Retinal pigment epithelial cell (primary cell): ENCODE data around the gene HBA2.
"Not testable (repeated sequence)": the region's sequence is repeated elsewhere in the genome, so short reads cannot be mapped to it uniquely, and the experiment has no call there.

ENCODE experiments used
- DNase-seq: peaks from one replicate; pipeline ENCODE4 v3.0.0-alpha.2; 2010; ENCODE audit warnings: low read depth
- H3K4me3 ChIP-seq: 2 replicates; pipeline ENCODE4 v1.5.1; 2011; ENCODE audit warnings: mild to moderate bottlenecking, low read length, control low read depth, moderate library complexity
- CTCF ChIP-seq: conservative IDR thresholded peaks from 2 replicates; pipeline ENCODE4 v1.5.1; 2011; ENCODE audit warnings: low read depth, low read length, control low read depth, inconsistent platforms

HBA2 gene

GRCh38 chr16:167122-167690 is 5.5 kb upstream of the HBA2 start:
- H3K4me3 ChIP-seq = no peak overlapping the region
- DNase-seq = no peak
- TF ChIP-seq CTCF = no peak

GRCh38 chr16:168424-168823 is 4.3 kb upstream of the HBA2 start:
- no peak for DNase-seq
- no peak for TF ChIP-seq CTCF
- H3K4me3 ChIP-seq = no peak overlapping the region

- no peak overlapping the region for H3K4me3 ChIP-seq
- DNase-seq = no peak
- TF ChIP-seq CTCF = no peak
Observed at GRCh38 chr16:169014-169413, 3.7 kb upstream of the HBA2 start.

- DNase-seq, H3K4me3 ChIP-seq: not testable (repeated sequence)
Observed at GRCh38 chr16:170088-170507, 2.6 kb upstream of the HBA2 start.

- no peak overlapping the region for H3K4me3 ChIP-seq
- no peak for DNase-seq
- no peak for TF ChIP-seq CTCF
Observed at GRCh38 chr16:170788-171187, 1.9 kb upstream of the HBA2 start.

- H3K4me3 ChIP-seq, DNase-seq: not testable (repeated sequence)
Observed at GRCh38 chr16:173211-173854, 657 bp downstream of the HBA2 start.

GRCh38 chr16:173928-174769 is 1.5 kb downstream of the HBA2 start:
- not testable (repeated sequence) for H3K4me3 ChIP-seq, DNase-seq

- H3K4me3 ChIP-seq = no peak overlapping the region
- no peak for TF ChIP-seq CTCF
- DNase-seq = no peak
Observed at GRCh38 chr16:175011-175949, 2.6 kb downstream of the HBA2 start.

- not testable (repeated sequence) for H3K4me3 ChIP-seq, DNase-seq
Observed at GRCh38 chr16:176006-176405, 3.3 kb downstream of the HBA2 start.

- H3K4me3 ChIP-seq, DNase-seq: not testable (repeated sequence)
Observed at GRCh38 chr16:176477-177382, 4.1 kb downstream of the HBA2 start, which contains the start of gene HBA1. Gene HBA1, plus strand, starts transcription at chr16:176680. Its CDS starts 37 bp downstream, at chr16:176717.
